H1 (cell line): Measurements from ENCODE around the gene UBN1. TPM values are rescaled to one million over a fixed set of nuclear protein-coding genes. Genes with fewer than 3 reads are reported as not detected.

Experiments used
- CTCF ChIA-PET: fragments of 300-600 bp; sonication (Branson Sonifier 250); formaldehyde crosslinking; loops from one replicate; lab custom pipeline; 2021; ENCODE audit not compliant: partially characterized antibody; lab: Charles Lee
- POLR2A ChIA-PET: fragments of 300-600 bp; sonication (Branson Sonifier 250); formaldehyde crosslinking; loops from one replicate; lab custom pipeline; 2021; ENCODE audit warnings: inconsistent platforms; ENCODE audit not compliant: partially characterized antibody; lab: Charles Lee
- DNase-seq, 2 experiments: peaks; one replicate each; pipeline versions ENCODE4 v3.0.0 to v3.0.0-alpha.2; 2010 to 2022; ENCODE audit warnings: low spot score in 2 of 2, low read depth in 1 of 2, mixed read lengths in 1 of 2
- FAIRE-seq: peaks from 2 replicates; lab custom pipeline; 2011; peaks lifted over from hg19 to GRCh38; lab: Jason Lieb, UNC
- H2AFZ ChIP-seq: 2 replicates; pipeline ENCODE4 v1.8.1; 2012; ENCODE audit warnings: low read length, inconsistent platforms
- H2AK5ac ChIP-seq: 2 replicates; pipeline ENCODE4 v1.6.1; 2013; ENCODE audit warnings: low read depth, low read length
- H2BK120ac ChIP-seq: replicated peaks from 2 replicates; pipeline ENCODE3; 2013; ENCODE audit warnings: low read depth, low read length, inconsistent platforms
- H2BK12ac ChIP-seq: 2 replicates; pipeline ENCODE4 v1.6.1; 2013; ENCODE audit warnings: low read depth, low read length
- H2BK15ac ChIP-seq: 2 replicates; pipeline ENCODE4 v1.6.1; 2013; ENCODE audit warnings: low read length
- H2BK20ac ChIP-seq: 2 replicates; pipeline ENCODE4 v1.6.1; 2013; ENCODE audit warnings: low read length
- H2BK5ac ChIP-seq: 2 replicates; pipeline ENCODE4 v1.6.1; 2013; ENCODE audit warnings: low read depth, low read length
- H3K14ac ChIP-seq: 2 replicates; pipeline ENCODE4 v1.6.1; 2013; ENCODE audit warnings: inconsistent platforms; ENCODE audit not compliant: insufficient read length
- H3K18ac ChIP-seq: 2 replicates; pipeline ENCODE4 v1.6.1; 2013; ENCODE audit warnings: low read length; ENCODE audit errors: extremely low read depth
- H3K23ac ChIP-seq: 2 replicates; pipeline ENCODE4 v1.6.1; 2013; ENCODE audit warnings: inconsistent platforms; ENCODE audit not compliant: insufficient read length
- H3K23me2 ChIP-seq: 2 replicates; pipeline ENCODE4 v1.6.1; 2013; ENCODE audit warnings: low read depth, low read length
- H3K27ac ChIP-seq: 2 replicates; pipeline ENCODE4 v1.6.1; 2011; ENCODE audit warnings: low read depth, low read length, inconsistent platforms
- H3K27me3 ChIP-seq, 4 experiments: replicated peaks in 1 of 4; 1 replicate in 1 of 4; 2 replicates in 3 of 4; pipeline versions ENCODE4 v1.6.1 to v1.8.1; 2011 to 2013; ENCODE audit warnings: low read length in 3 of 4, mild to moderate bottlenecking in 3 of 4, inconsistent platforms in 2 of 4, mixed read lengths in 2 of 4, moderate library complexity in 1 of 4; ENCODE audit not compliant: control insufficient read depth in 3 of 4, insufficient read depth in 3 of 4; ENCODE audit errors: extremely low read depth in 1 of 4
- H3K36me3 ChIP-seq, 4 experiments: 2 replicates each; pipeline versions ENCODE4 v1.6.1 to v1.8.1; 2011 to 2013; ENCODE audit warnings: mild to moderate bottlenecking in 4 of 4, low read length in 3 of 4, moderate library complexity in 2 of 4, control low read depth in 1 of 4, inconsistent platforms in 1 of 4; ENCODE audit not compliant: insufficient read depth in 4 of 4, control insufficient read depth in 2 of 4
- H3K4ac ChIP-seq: replicated peaks from 2 replicates; pipeline ENCODE3; 2013; ENCODE audit warnings: low read length, low read depth, mixed read lengths, inconsistent platforms; ENCODE audit not compliant: insufficient read length
- H3K4me1 ChIP-seq, 4 experiments: replicated peaks in 1 of 4; 1 replicate in 1 of 4; 2 replicates in 3 of 4; pipeline versions ENCODE4 v1.6.1 to v1.8.1; 2011 to 2013; ENCODE audit warnings: low read length in 3 of 4, inconsistent platforms in 2 of 4, mixed read lengths in 1 of 4; ENCODE audit not compliant: insufficient read depth in 4 of 4, control insufficient read depth in 3 of 4
- H3K4me2 ChIP-seq, 2 experiments: 2 replicates each; pipeline versions ENCODE4 v1.6.1 to v1.8.1; 2011 to 2013; ENCODE audit warnings: low read depth in 2 of 2, low read length in 2 of 2, control low read depth in 1 of 2, inconsistent platforms in 1 of 2, mild to moderate bottlenecking in 1 of 2; ENCODE audit not compliant: insufficient read depth in 1 of 2
- H3K4me3 ChIP-seq, 4 experiments: fragments of 200-600, 300-600 bp in 1 of 4; sonication (generic), shearing (Covaris generic), sonication (Bioruptor Twin) in 1 of 4; 2 replicates each; pipeline versions ENCODE4 v1.5.1 to v1.8.1; 2011 to 2016; ENCODE audit warnings: low read length in 4 of 4, low read depth in 3 of 4, control low read depth in 2 of 4, inconsistent platforms in 2 of 4, mild to moderate bottlenecking in 2 of 4, mixed read lengths in 1 of 4, moderate library complexity in 1 of 4; ENCODE audit not compliant: insufficient read depth in 2 of 4; ENCODE audit errors: extremely low read depth in 1 of 4
- H3K56ac ChIP-seq: replicated peaks from 2 replicates; pipeline ENCODE3; 2013; ENCODE audit warnings: low read depth, mild to moderate bottlenecking, mixed read lengths, low read length, inconsistent platforms; ENCODE audit not compliant: insufficient read length
- H3K79me1 ChIP-seq: 2 replicates; pipeline ENCODE4 v1.6.1; 2013; ENCODE audit warnings: low read depth, low read length, control low read depth
- H3K79me2 ChIP-seq, 2 experiments: 2 replicates each; pipeline versions ENCODE4 v1.6.1 to v1.8.1; 2012 to 2013; ENCODE audit warnings: low read length in 2 of 2, mild to moderate bottlenecking in 2 of 2, inconsistent platforms in 1 of 2; ENCODE audit not compliant: insufficient read depth in 2 of 2, control insufficient read depth in 1 of 2
- H3K9ac ChIP-seq, 4 experiments: replicated peaks in 1 of 4; 1 replicate in 1 of 4; 2 replicates in 3 of 4; pipeline versions ENCODE4 v1.6.1 to v1.8.1; 2011 to 2013; ENCODE audit warnings: low read depth in 3 of 4, low read length in 3 of 4, control low read depth in 2 of 4, mild to moderate bottlenecking in 2 of 4, moderate library complexity in 2 of 4, inconsistent platforms in 1 of 4; ENCODE audit errors: extremely low read depth in 1 of 4
- H3K9me3 ChIP-seq, 2 experiments: 2 replicates each; pipeline versions ENCODE4 v1.6.1 to v1.8.1; 2012 to 2013; ENCODE audit warnings: mild to moderate bottlenecking in 2 of 2, moderate library complexity in 2 of 2, control low read depth in 1 of 2, inconsistent platforms in 1 of 2, low read depth in 1 of 2, low read length in 1 of 2, mixed read lengths in 1 of 2; ENCODE audit not compliant: insufficient read depth in 2 of 2
- H4K20me1 ChIP-seq, 2 experiments: replicated peaks in 1 of 2; 2 replicates each; pipeline versions ENCODE3 to v1.8.1; 2011 to 2013; ENCODE audit warnings: inconsistent platforms in 2 of 2, low read length in 2 of 2, mild to moderate bottlenecking in 1 of 2; ENCODE audit not compliant: insufficient read depth in 2 of 2, control insufficient read depth in 1 of 2
- H4K5ac ChIP-seq: 2 replicates; pipeline ENCODE4 v1.6.1; 2013; ENCODE audit warnings: low read length, low read depth, mixed read lengths, inconsistent platforms; ENCODE audit not compliant: insufficient read length
- H4K8ac ChIP-seq: 2 replicates; pipeline ENCODE4 v1.8.0; 2013; ENCODE audit warnings: mild to moderate bottlenecking, moderate library complexity, low read length, inconsistent platforms; ENCODE audit not compliant: insufficient read depth; ENCODE audit errors: extremely low read depth
- H4K91ac ChIP-seq: replicated peaks from 2 replicates; pipeline ENCODE3; 2013; ENCODE audit warnings: low read length, mixed read lengths, inconsistent platforms; ENCODE audit not compliant: insufficient read length
- BACH1 ChIP-seq: IDR thresholded peaks from 2 replicates; pipeline ENCODE4 v1.6.1; 2012; ENCODE audit warnings: low read length, improper control_type of control experiment
- CEBPB ChIP-seq: IDR thresholded peaks from 2 replicates; pipeline ENCODE4 v1.6.1; 2012; ENCODE audit warnings: low read depth, low read length
- MAFK ChIP-seq: IDR thresholded peaks from 2 replicates; pipeline ENCODE4 v1.6.1; 2012; ENCODE audit warnings: low read depth, mild to moderate bottlenecking, improper control_type of control experiment, low read length
- PHF8 ChIP-seq: fragments of 200-600 bp; sonication (generic); conservative IDR thresholded peaks from 2 replicates; pipeline ENCODE4 v1.7.1; 2012; ENCODE audit warnings: low read depth, mild to moderate bottlenecking, inconsistent platforms, low read length, moderate library complexity
- POLR2AphosphoS5 ChIP-seq: IDR thresholded peaks from 2 replicates; pipeline ENCODE4 v1.6.1; 2011; ENCODE audit warnings: low read depth, low read length
- RAD21 ChIP-seq, 2 experiments: IDR thresholded peaks in 1 of 2; conservative IDR thresholded peaks in 1 of 2; 2 replicates each; pipeline ENCODE4 v1.6.1; 2011; ENCODE audit warnings: low read depth in 2 of 2, low read length in 2 of 2, improper control_type of control experiment in 1 of 2, inconsistent platforms in 1 of 2, mild to moderate bottlenecking in 1 of 2, moderate library complexity in 1 of 2
- SAP30 ChIP-seq: fragments of 300-600 bp; sonication (generic); IDR thresholded peaks from 2 replicates; pipeline ENCODE4 v1.7.1; 2012; ENCODE audit warnings: low read length, moderate library complexity, mild to moderate bottlenecking, inconsistent platforms; ENCODE audit not compliant: insufficient read depth, insufficient replicate concordance
- SIN3A ChIP-seq, 2 experiments: IDR thresholded peaks in 1 of 2; conservative IDR thresholded peaks in 1 of 2; 2 replicates each; pipeline ENCODE4 v1.6.1; 2011 to 2012; ENCODE audit warnings: low read length in 2 of 2, improper control_type of control experiment in 1 of 2, low read depth in 1 of 2, mild to moderate bottlenecking in 1 of 2
- TEAD4 ChIP-seq: IDR thresholded peaks from 2 replicates; pipeline ENCODE4 v1.6.1; 2012; ENCODE audit warnings: low read depth, low read length, inconsistent platforms, mixed read lengths
- YY1 ChIP-seq: IDR thresholded peaks from 2 replicates; pipeline ENCODE4 v1.6.1; 2011; ENCODE audit warnings: low read depth, mild to moderate bottlenecking, low read length
- WGBS, 2 experiments: shearing (Covaris generic) in 1 of 2; methylation state at CpG; one replicate each; pipeline versions ENCODE4 v1.1.6 to v1.1.7; 2013 to 2015; ENCODE audit warnings: low lambda C conversion rate in 2 of 2, mixed read lengths in 2 of 2, inconsistent platforms in 1 of 2, low coverage in 1 of 2, missing lambda C conversion rate in 1 of 2; ENCODE audit not compliant: insufficient replicate concordance in 2 of 2, insufficient coverage in 1 of 2, insufficient read length in 1 of 2; ENCODE audit errors: extremely low coverage in 1 of 2, missing lambda C conversion rate in 1 of 2; 5-methylcytosine and 5-hydroxymethylcytosine counted together
- polyA plus RNA-seq, 7 experiments: library from polyadenylated mRNA; depleted of rRNA in 3 of 7; stranded (reverse) in 5 of 7; unstranded in 2 of 7; fragments of >200 nt in 5 of 7; fragments of 200-250 nt in 2 of 7; gene quantifications; 1 replicate in 5 of 7; 2 replicates in 1 of 7; 4 replicates in 1 of 7; pipeline versions ENCODE4 v1.2.1 to v1.2.3, GENCODE V29; 2011 to 2013; ENCODE audit warnings: missing spikeins in 2 of 7, mixed read lengths in 2 of 7
- total RNA-seq: library from RNA; stranded (reverse); fragmentation: NEBNext Ultra II Directional; extraction: Animal tissue kit (Norgen Biotek cat#: 25700); gene quantifications from 2 replicates; pipeline ENCODE4 v1.2.1, GENCODE V29; 2021
- TF ChIP-seq, protein P1 (sequence below): IDR thresholded peaks from 2 replicates; pipeline ENCODE4 v1.6.1; 2012; ENCODE audit warnings: inconsistent platforms
- TF ChIP-seq, protein P2 (sequence below): IDR thresholded peaks from 2 replicates; pipeline ENCODE4 v1.6.1; 2011; ENCODE audit warnings: low read depth, mild to moderate bottlenecking, low read length; ENCODE audit not compliant: insufficient read depth

Gene UBN1
- total and polyA plus RNA-seq, 2 of the 8 experiments (the other 6 are each of a cell fraction or from before 2014, with no cell fraction given) = 16.2 to 37.0 TPM

DNA sequence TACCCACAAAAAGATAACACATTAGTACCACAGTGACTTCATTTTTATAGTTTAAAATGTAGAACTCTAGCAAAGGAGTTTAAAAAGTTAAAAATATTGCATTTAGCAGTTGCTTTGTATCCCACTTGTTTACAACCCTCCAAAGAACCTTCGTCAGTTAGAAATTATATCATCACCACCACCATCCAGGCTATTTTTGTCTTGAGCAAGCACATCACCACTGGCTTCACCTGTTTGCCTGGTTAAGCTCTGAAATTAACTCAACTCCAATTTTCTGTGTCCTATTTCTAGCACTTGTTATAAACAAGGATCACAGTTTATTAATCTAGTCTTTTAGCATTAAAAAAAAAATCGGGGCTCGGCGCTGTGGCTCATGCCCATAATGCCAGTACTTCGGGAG, 6.3 kb upstream of the UBN1 start:
- no peak overlapping the region for H3K4me3 ChIP-seq
- peaks cover 2 to 17% of the 10 kb centered on the region in 2 experiments for H3K79me2 ChIP-seq
- H3K23me2 ChIP-seq = peaks cover under 1% of the 10 kb centered on the region; the same call in 1 of the 2 replicates
- no peak overlapping the region for H2BK120ac ChIP-seq
- CTCF ChIA-PET = interaction anchor here (1.2 kb wide), 1 partner anchor 10 kb away, joined by 4 read pairs; no protein-coding TSS in a partner anchor
- H3K4me1 ChIP-seq = peaks cover 1 to 2% (median 1%) of the 10 kb centered on the region in 4 experiments; a peak in 4 of 7 replicates
- H3K36me3 ChIP-seq = peaks cover 14 to 65% (median 52%) of the 10 kb centered on the region in 4 experiments
- no peak overlapping the region for H3K9ac ChIP-seq
- H3K9me3 ChIP-seq = no peaks in the 10 kb centered on the region
- no peak overlapping the region for H2BK20ac ChIP-seq
- no peak overlapping the region for H3K14ac ChIP-seq
- no peak for DNase-seq
- no peak overlapping the region for H3K18ac ChIP-seq
- no peak overlapping the region for H3K56ac ChIP-seq
- no peak overlapping the region for H3K23ac ChIP-seq
- no peak overlapping the region for H2AK5ac ChIP-seq
- H2AFZ ChIP-seq = no peak overlapping the region
- H3K79me1 ChIP-seq = peaks cover under 1% of the 10 kb centered on the region
- no peak overlapping the region for H2BK5ac ChIP-seq
- H3K4ac ChIP-seq = no peak overlapping the region
- peaks cover 2 to 9% of the 10 kb centered on the region in 2 experiments for H4K20me1 ChIP-seq
- no peak overlapping the region for H2BK12ac ChIP-seq
- POLR2A ChIA-PET = interaction anchor here (1.3 kb wide), 1 partner anchor 22 kb away, joined by 3 read pairs; no protein-coding TSS in a partner anchor
- H3K4me2 ChIP-seq = no peak overlapping the region
- H4K91ac ChIP-seq = no peak overlapping the region
- FAIRE-seq = no peak
- WGBS, 2 experiments = 77% methylated on average over 5 of the region's 5 CpGs; no CpG with 5 or more reads in 1 of the 2 experiments
- H3K27me3 ChIP-seq = no peaks in the 10 kb centered on the region
- H4K8ac ChIP-seq = no peak overlapping the region
- H4K5ac ChIP-seq = no peak overlapping the region
- H3K27ac ChIP-seq = no peak overlapping the region
- H2BK15ac ChIP-seq = no peak overlapping the region
- TF ChIP-seq MAFK (no peak), RAD21 (IDR thresholded peaks at IDR 0.05 in 1 of 2, conservative IDR thresholded peaks at IDR 0.05 in 1 of 2; ENCODE audit: low read depth in 2 of 2, low read length in 2 of 2) (no peak), SIN3A (conservative IDR thresholded peaks at IDR 0.05 in 1 of 2, IDR thresholded peaks at IDR 0.05 in 1 of 2; ENCODE audit: low read depth in 1 of 2, low read length in 2 of 2) (no peak), CEBPB (no peak), BACH1 (no peak), PHF8 (no peak), POLR2AphosphoS5 (no peak), TEAD4 (no peak), YY1 (no peak), SAP30 (no peak)
- TF ChIP-seq, protein P1, sequence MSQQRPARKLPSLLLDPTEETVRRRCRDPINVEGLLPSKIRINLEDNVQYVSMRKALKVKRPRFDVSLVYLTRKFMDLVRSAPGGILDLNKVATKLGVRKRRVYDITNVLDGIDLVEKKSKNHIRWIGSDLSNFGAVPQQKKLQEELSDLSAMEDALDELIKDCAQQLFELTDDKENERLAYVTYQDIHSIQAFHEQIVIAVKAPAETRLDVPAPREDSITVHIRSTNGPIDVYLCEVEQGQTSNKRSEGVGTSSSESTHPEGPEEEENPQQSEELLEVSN = no peak
- TF ChIP-seq, protein P2, sequence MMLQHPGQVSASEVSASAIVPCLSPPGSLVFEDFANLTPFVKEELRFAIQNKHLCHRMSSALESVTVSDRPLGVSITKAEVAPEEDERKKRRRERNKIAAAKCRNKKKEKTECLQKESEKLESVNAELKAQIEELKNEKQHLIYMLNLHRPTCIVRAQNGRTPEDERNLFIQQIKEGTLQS = no peak
